Fibroblast of lung (primary cell): Measurements from ENCODE around the gene SPTB. TPM values are rescaled to one million over a fixed set of nuclear protein-coding genes. Genes with fewer than 3 reads are reported as not detected.

ENCODE experiments used
- DNase-seq, 2 donors: peaks; one replicate each; pipeline versions ENCODE4 v3.0.0 to v3.0.0-alpha.2; 2010; ENCODE audit warnings: low read depth in 2 of 2
- H2AFZ ChIP-seq: 2 replicates; pipeline ENCODE4 v1.5.1; 2012; ENCODE audit warnings: low read length, control low read depth, inconsistent platforms
- H3K27ac ChIP-seq: 2 replicates; pipeline ENCODE4 v1.5.1; 2011; ENCODE audit warnings: low read length, control low read depth; ENCODE audit not compliant: insufficient read depth
- H3K27me3 ChIP-seq: 2 replicates; pipeline ENCODE4 v1.5.1; 2011; ENCODE audit warnings: mild to moderate bottlenecking, low read length; ENCODE audit not compliant: control insufficient read depth, insufficient read depth
- H3K36me3 ChIP-seq: 2 replicates; pipeline ENCODE4 v1.5.1; 2011; ENCODE audit warnings: low read length; ENCODE audit not compliant: control insufficient read depth, insufficient read depth
- H3K4me1 ChIP-seq: 2 replicates; pipeline ENCODE4 v1.5.1; 2011; ENCODE audit warnings: low read length; ENCODE audit not compliant: control insufficient read depth, insufficient read depth; ENCODE audit errors: extremely low read depth
- H3K4me2 ChIP-seq: 2 replicates; pipeline ENCODE4 v1.5.1; 2011; ENCODE audit warnings: low read length, control low read depth; ENCODE audit not compliant: insufficient read depth; ENCODE audit errors: extremely low read depth
- H3K4me3 ChIP-seq, 4 experiments: fragments of 200-600 bp in 1 of 4; sonication (generic) in 1 of 4; replicated peaks in 1 of 4; 2 replicates each; pipeline ENCODE4 v1.5.1; 2011 to 2016; ENCODE audit warnings: low read length in 4 of 4, low read depth in 3 of 4, mild to moderate bottlenecking in 3 of 4, control low read depth in 2 of 4, inconsistent platforms in 1 of 4, mixed read lengths in 1 of 4; ENCODE audit not compliant: insufficient read depth in 1 of 4; ENCODE audit errors: control extremely low read depth in 1 of 4
- H3K79me2 ChIP-seq: 2 replicates; pipeline ENCODE4 v1.5.1; 2012; ENCODE audit warnings: mild to moderate bottlenecking, low read length, inconsistent platforms; ENCODE audit not compliant: control insufficient read depth, insufficient read depth
- H3K9ac ChIP-seq: 2 replicates; pipeline ENCODE4 v1.5.1; 2011; ENCODE audit warnings: mild to moderate bottlenecking, low read length, control low read depth; ENCODE audit not compliant: insufficient read depth
- H3K9me3 ChIP-seq: 2 replicates; pipeline ENCODE4 v1.5.1; 2012; ENCODE audit warnings: low read depth, low read length; ENCODE audit not compliant: control insufficient read depth, insufficient read depth
- H4K20me1 ChIP-seq: 2 replicates; pipeline ENCODE4 v1.5.1; 2011; ENCODE audit warnings: low read length; ENCODE audit not compliant: control insufficient read depth, insufficient read depth; ENCODE audit errors: extremely low read depth
- CTCF ChIP-seq, 2 donors: IDR thresholded peaks in 1 of 2; conservative IDR thresholded peaks in 1 of 2; 1 replicate in 1 of 2; 2 replicates in 1 of 2; pipeline ENCODE4 v1.5.1; 2011 to 2012; ENCODE audit warnings: low read length in 2 of 2, control low read depth in 1 of 2, inconsistent platforms in 1 of 2, low read depth in 1 of 2, mild to moderate bottlenecking in 1 of 2
- EZH2 ChIP-seq: IDR thresholded peaks from 2 replicates; pipeline ENCODE4 v1.5.1; 2012; ENCODE audit warnings: low read length, control low read depth, mild to moderate bottlenecking; ENCODE audit errors: missing control alignments
- polyA plus RNA-seq, 2 donors: library from polyadenylated mRNA; depleted of rRNA in 1 of 2; stranded (reverse) in 1 of 2; unstranded in 1 of 2; fragments of >200 nt; gene quantifications; 2 replicates each; pipeline ENCODE4 v1.2.1, GENCODE V29; 2011 to 2012; ENCODE audit warnings: missing spikeins in 1 of 2
- total RNA-seq: library from RNA; depleted of rRNA; stranded (reverse); fragments of >200 nt; gene quantifications from 2 replicates; pipeline ENCODE4 v1.2.1, GENCODE V29; 2014

The SPTB gene
- total and polyA plus RNA-seq, 2 donors (not counting 1 experiment from before 2014, with no cell fraction given) = not detected

- Histone ChIP-seq H3K4me3 (no peak overlapping the region), H3K4me2 (no peak overlapping the region), H3K27me3 (peaks cover 22% of the 10 kb centered on the region), H3K4me1 (no peaks in the 10 kb centered on the region), H4K20me1 (no peaks in the 10 kb centered on the region), H3K36me3 (no peaks in the 10 kb centered on the region), H3K9me3 (no peaks in the 10 kb centered on the region), H3K9ac (no peak overlapping the region), H3K79me2 (no peaks in the 10 kb centered on the region), H2AFZ (no peak overlapping the region), H3K27ac (no peak overlapping the region)
- TF ChIP-seq CTCF (conservative IDR thresholded peaks at IDR 0.05 in 1 of 2, IDR thresholded peaks at IDR 0.05 in 1 of 2; ENCODE audit: low read depth in 1 of 2, low read length in 2 of 2) (no peak), EZH2 (no peak)
- DNase-seq = no peak
These were observed 5.9 kb upstream of the SPTB start for GRCh38 chr14:64885559-64885958.

GRCh38 chr14:64880221-64881121 lies 764 bp upstream of the SPTB start:
- H2AFZ ChIP-seq = peak overlapping the region; percentile 23
- no peaks in the 10 kb centered on the region for H3K79me2 ChIP-seq
- H3K27ac ChIP-seq = no peak overlapping the region
- H3K4me2 ChIP-seq = peak overlapping the region; percentile 23
- DNase-seq = peak in 1 of 2 donors; percentile 6
- H3K9ac ChIP-seq = no peak overlapping the region
- peaks cover 41% of the 10 kb centered on the region for H3K27me3 ChIP-seq
- no peaks in the 10 kb centered on the region for H4K20me1 ChIP-seq
- no peaks in the 10 kb centered on the region for H3K9me3 ChIP-seq
- TF ChIP-seq EZH2 = peak; percentile 75
- TF ChIP-seq CTCF (conservative IDR thresholded peaks at IDR 0.05 in 1 of 2, IDR thresholded peaks at IDR 0.05 in 1 of 2; ENCODE audit: low read depth in 1 of 2, low read length in 2 of 2) = no peak
- H3K4me3 ChIP-seq = peak overlapping the region in 3 of 4 experiments; percentile 4 to 38 (median 10)
- H3K4me1 ChIP-seq = no peaks in the 10 kb centered on the region
- no peaks in the 10 kb centered on the region for H3K36me3 ChIP-seq

GRCh38 chr14:64878837-64879634 lies 671 bp downstream of the SPTB start:
- no peak overlapping the region for H3K4me3 ChIP-seq

More at GRCh38 chr14:64878837-64879634, 671 bp downstream of the SPTB start:
- DNase-seq = no peak
- H3K4me1 ChIP-seq = no peaks in the 10 kb centered on the region
- peaks cover 48% of the 10 kb centered on the region for H3K27me3 ChIP-seq
- no peaks in the 10 kb centered on the region for H3K9me3 ChIP-seq
- TF ChIP-seq EZH2 = peak; percentile 87
- no peak for TF ChIP-seq CTCF (conservative IDR thresholded peaks at IDR 0.05 in 1 of 2, IDR thresholded peaks at IDR 0.05 in 1 of 2; ENCODE audit: low read depth in 1 of 2, low read length in 2 of 2)
- no peaks in the 10 kb centered on the region for H3K79me2 ChIP-seq
- no peak overlapping the region for H3K4me2 ChIP-seq
- no peak overlapping the region for H3K27ac ChIP-seq
- H3K36me3 ChIP-seq = no peaks in the 10 kb centered on the region
- no peak overlapping the region for H2AFZ ChIP-seq
- H4K20me1 ChIP-seq = no peaks in the 10 kb centered on the region
- no peak overlapping the region for H3K9ac ChIP-seq
